Measurements from ENCODE around the gene ATP6V0E2.
"Not testable (repeated sequence)": the region's sequence is repeated elsewhere in the genome, so short reads cannot be mapped to it uniquely, and the experiment has no call there.

ATP6V0E2 gene

GRCh38 chr7:149873074-149873969 is at the start of gene ATP6V0E2:
Gene ATP6V0E2, plus strand, starts transcription at chr7:149873969. Its CDS starts 97 bp downstream, at chr7:149874066.
- peak; percentile 47 for DNase-seq (ENCODE audit: low read depth)

GRCh38 chr7:149824301-149824741 is 49.4 kb upstream of the ATP6V0E2 start:
- DNase-seq (ENCODE audit: low read depth) = no peak

- DNase-seq (ENCODE audit: low read depth) = no peak
Observed at GRCh38 chr7:149824748-149825566, 48.8 kb upstream of the ATP6V0E2 start.

GRCh38 chr7:149825567-149826343 is 48.0 kb upstream of the ATP6V0E2 start:
- DNase-seq (ENCODE audit: low read depth) = no peak

- no peak for DNase-seq (ENCODE audit: low read depth)
Observed at GRCh38 chr7:149826344-149827088, 47.3 kb upstream of the ATP6V0E2 start.

GRCh38 chr7:149827089-149827981 is 46.4 kb upstream of the ATP6V0E2 start:
- DNase-seq (ENCODE audit: low read depth) = no peak

GRCh38 chr7:149828357-149829309 is 45.1 kb upstream of the ATP6V0E2 start:
- no peak for DNase-seq (ENCODE audit: low read depth)

- not testable (repeated sequence) for DNase-seq (ENCODE audit: low read depth)
Observed at GRCh38 chr7:149830527-149830926, 43.2 kb upstream of the ATP6V0E2 start.

- no peak for DNase-seq (ENCODE audit: low read depth)
Observed at GRCh38 chr7:149830997-149831740, 42.6 kb upstream of the ATP6V0E2 start.

GRCh38 chr7:149831741-149832219 is 42.0 kb upstream of the ATP6V0E2 start:
- DNase-seq (ENCODE audit: low read depth) = no peak

GRCh38 chr7:149832332-149833041 is 41.3 kb upstream of the ATP6V0E2 start:
- DNase-seq (ENCODE audit: low read depth) = no peak

GRCh38 chr7:149833495-149834130 is 40.2 kb upstream of the ATP6V0E2 start:
- DNase-seq (ENCODE audit: low read depth) = no peak

GRCh38 chr7:149834601-149835000 is 39.2 kb upstream of the ATP6V0E2 start:
- no peak for DNase-seq (ENCODE audit: low read depth)

GRCh38 chr7:149836434-149836833 is 37.3 kb upstream of the ATP6V0E2 start:
- DNase-seq (ENCODE audit: low read depth) = no peak

- DNase-seq (ENCODE audit: low read depth) = no peak
Observed at GRCh38 chr7:149837564-149838223, 36.1 kb upstream of the ATP6V0E2 start.

GRCh38 chr7:149838224-149838991 is 35.4 kb upstream of the ATP6V0E2 start, which contains the start of gene ZNF862:
Gene ZNF862, plus strand, starts transcription at chr7:149838375. Its CDS starts 237 bp downstream, at chr7:149838612.
- DNase-seq (ENCODE audit: low read depth) = peak; percentile 57

Data from HS-27A (cell line).